RPMI7951 (cell line): Measurements from ENCODE around the gene DDX51. TPM values are rescaled to one million over a fixed set of nuclear protein-coding genes. Genes with fewer than 3 reads are reported as not detected.
"Not testable (repeated sequence)": the region's sequence is repeated elsewhere in the genome, so short reads cannot be mapped to it uniquely, and the experiment has no call there.

Experiments
- DNase-seq: peaks from one replicate; pipeline ENCODE4 v3.0.0-alpha.2; 2012; ENCODE audit warnings: low read depth
- total RNA-seq: library from RNA; depleted of rRNA; stranded (reverse); fragments of >200 nt; shearing (Covaris generic); gene quantifications from 2 replicates; pipeline ENCODE4 v1.2.3, GENCODE V29; 2014

The DDX51 gene
- total RNA-seq, 1 experiment from 2014 or later, result 3.0 TPM

GRCh38 chr12:132117558-132117875 lies 26.6 kb downstream of the DDX51 start:
- DNase-seq, result no peak

GRCh38 chr12:132116709-132117557 lies 27.2 kb downstream of the DDX51 start:
- no peak for DNase-seq

GRCh38 chr12:132115500-132115899 lies 28.6 kb downstream of the DDX51 start:
- DNase-seq, result no peak

GRCh38 chr12:132114667-132115066 lies 29.5 kb downstream of the DDX51 start:
- DNase-seq, result no peak

GRCh38 chr12:132111654-132112304 lies 32.3 kb downstream of the DDX51 start:
- DNase-seq, result no peak

GRCh38 chr12:132110677-132111076 lies 33.4 kb downstream of the DDX51 start:
- DNase-seq, result no peak

GRCh38 chr12:132109741-132110140 lies 34.4 kb downstream of the DDX51 start:
- DNase-seq, result no peak

GRCh38 chr12:132108211-132108832 lies 35.8 kb downstream of the DDX51 start:
- no peak for DNase-seq

GRCh38 chr12:132106921-132107320 lies 37.2 kb downstream of the DDX51 start:
- no peak for DNase-seq

GRCh38 chr12:132105467-132105866 lies 38.7 kb downstream of the DDX51 start:
- DNase-seq, result no peak

GRCh38 chr12:132103542-132104308 lies 40.4 kb downstream of the DDX51 start:
- DNase-seq, result no peak

GRCh38 chr12:132103072-132103471 lies 41.0 kb downstream of the DDX51 start:
- not testable (repeated sequence) for DNase-seq

GRCh38 chr12:132102297-132102696 lies 41.8 kb downstream of the DDX51 start:
- DNase-seq, result no peak

GRCh38 chr12:132100306-132101065 lies 43.6 kb downstream of the DDX51 start:
- DNase-seq, result no peak

GRCh38 chr12:132099739-132100138 lies 44.4 kb downstream of the DDX51 start:
- no peak for DNase-seq

GRCh38 chr12:132095520-132096409 lies 48.4 kb downstream of the DDX51 start:
- DNase-seq, result no peak

- no peak for DNase-seq
Measured at GRCh38 chr12:132094269-132094891, 49.7 kb downstream of the DDX51 start.

GRCh38 chr12:132089407-132089910 lies 54.7 kb downstream of the DDX51 start:
- no peak for DNase-seq
